NCI-H748 treated with DMSO at 0.1 percent for 48 hours (cell line): ENCODE data around the gene TRNAU1AP.
"Not testable (repeated sequence)": the region's sequence is repeated elsewhere in the genome, so short reads cannot be mapped to it uniquely, and the experiment has no call there.

Experiments used
- DNase-seq: peaks from one replicate; lab custom pipeline; 2025; lab: John Stamatoyannopoulos, UW

Gene TRNAU1AP

DNA sequence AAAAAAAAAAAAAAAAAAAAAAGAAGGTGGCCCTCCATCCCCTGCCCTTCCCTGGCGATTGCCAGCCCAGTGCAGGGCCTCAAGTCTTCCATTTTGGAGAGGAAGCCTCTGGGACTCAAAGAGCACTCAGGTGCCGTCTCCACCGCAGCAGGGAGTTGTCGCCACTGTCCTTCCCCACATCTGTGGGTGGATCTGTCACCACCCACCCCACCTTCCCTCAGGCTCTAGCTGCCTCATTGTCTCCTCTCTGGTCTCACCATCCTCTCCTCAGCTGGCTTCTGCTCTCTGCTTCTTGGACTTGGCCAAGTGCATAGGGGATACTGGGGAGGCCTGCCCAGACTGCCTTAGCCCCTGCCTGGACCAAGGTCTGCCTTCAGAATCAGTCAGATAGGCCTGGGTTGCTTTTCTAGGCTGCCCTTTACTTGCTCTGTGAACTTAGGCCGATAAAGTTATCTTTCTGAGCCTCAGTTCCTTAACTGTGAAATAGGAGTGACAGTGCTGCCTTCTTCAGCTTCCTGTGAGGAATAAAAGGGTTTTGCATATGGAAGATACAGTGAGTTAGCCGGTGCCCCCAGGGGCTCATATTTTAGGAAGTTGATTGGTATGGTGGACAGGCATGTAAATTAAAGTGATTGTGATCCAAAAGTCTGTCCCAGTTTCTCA lies 31.3 kb upstream of the TRNAU1AP start:
- no peak for DNase-seq

DNA sequence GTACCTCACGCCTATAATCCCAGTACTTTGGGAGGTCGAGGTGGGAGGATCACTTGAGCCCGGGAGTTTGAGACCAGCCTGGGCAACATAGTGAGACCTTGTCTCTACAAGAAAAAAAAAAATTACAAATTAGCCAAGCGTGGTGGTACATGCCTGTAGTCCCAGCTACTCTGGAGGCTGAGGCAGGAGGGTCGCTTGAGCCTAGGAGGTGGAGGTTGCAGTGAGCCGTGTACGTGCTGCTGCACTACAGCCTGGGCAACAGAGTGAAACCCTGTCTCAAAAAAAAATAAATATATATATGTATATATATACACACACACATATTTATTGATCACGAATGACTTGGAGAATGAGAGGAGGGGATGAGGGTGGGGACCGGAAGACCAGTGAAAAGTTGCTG lies 30.3 kb upstream of the TRNAU1AP start:
- not testable (repeated sequence) for DNase-seq

DNA sequence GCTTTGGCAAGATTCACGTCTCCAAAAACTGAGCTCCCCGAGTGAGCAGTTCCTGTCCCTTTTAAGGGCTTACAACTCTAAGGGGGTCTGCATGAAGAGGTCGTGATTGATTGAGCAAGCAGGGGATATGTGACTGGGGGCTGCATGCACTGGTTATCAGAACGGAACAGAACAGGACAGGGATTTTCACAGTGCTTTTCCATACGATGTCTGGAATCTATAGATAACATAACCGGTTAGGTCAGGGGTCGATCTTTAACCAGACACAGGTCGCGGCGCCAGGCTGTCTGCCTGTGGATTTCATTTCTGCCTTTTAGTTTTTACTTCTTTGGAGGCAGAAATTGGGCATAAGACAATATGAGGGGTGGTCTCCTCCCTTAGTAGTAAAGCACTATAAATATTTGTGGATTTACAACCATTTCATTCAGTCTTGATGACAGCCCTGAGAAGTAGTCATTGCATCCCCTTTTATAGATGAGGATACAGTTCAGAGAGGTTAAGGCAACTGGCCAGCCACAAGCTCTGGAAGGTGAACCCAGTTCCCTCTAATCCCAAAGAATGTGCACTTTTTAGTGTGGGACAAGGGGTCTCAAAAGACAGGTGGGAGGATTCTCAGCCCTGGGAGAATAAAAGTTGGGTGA lies 27.8 kb upstream of the TRNAU1AP start:
- not testable (repeated sequence) for DNase-seq

DNA sequence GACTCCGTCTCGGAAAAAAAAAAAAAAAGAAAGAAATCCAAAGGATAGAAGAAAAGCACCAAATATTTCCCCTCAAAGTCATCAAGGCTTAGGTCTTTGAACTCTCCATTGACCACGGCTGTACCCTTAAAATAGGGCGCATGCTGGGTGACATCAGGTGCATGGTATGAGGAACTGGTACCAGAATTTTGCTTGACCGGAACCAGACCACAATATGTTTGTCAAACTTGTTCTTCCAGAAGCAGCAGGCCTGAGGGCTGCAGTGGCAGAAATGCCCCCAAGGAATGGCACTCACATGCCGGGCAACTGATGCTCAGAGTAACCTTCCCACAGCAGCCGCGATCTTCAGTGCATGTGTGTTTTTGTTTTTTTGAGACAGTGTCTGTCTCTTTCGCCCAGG lies 26.0 kb upstream of the TRNAU1AP start:
- no peak for DNase-seq

DNA sequence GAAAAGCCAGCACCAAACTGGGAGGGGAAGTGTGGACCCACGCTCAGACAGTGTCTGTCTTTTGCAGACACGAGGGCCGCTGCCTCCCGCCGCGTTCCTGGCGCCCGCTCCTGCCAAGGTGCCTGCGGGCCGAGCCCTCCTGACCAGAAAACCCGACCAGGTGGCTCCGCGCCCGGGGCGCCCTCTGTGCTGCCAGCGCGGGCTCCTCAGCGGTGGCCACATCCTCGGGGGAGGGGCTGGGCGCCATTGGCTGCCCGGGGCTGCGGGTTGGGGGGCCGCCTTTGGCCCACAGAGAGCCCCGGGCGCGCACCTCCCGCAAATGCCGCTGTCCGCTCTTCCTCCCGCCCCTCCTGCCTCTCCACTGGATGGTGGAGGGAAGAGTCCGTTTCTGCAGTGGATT lies 22.4 kb upstream of the TRNAU1AP start:
- DNase-seq: no peak

DNA sequence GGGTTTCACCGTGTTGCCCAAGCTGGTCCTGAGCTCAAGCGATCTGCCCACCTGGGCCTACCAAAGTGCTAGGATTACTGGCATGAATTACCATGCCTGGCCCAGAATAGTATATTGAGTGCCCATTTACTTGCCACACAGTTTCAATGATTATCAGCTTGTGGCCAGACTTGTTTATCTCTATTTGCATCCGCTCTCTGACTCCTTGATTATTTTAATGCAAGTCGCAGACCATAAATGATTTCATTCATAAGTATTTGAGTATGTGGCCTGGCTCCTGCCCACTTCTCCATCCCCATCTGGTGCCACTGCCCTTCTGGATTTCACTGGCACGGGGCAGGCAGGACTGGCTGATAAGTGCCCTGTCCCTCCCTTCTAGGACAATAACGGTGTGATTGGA lies 18.2 kb upstream of the TRNAU1AP start:
- DNase-seq: no peak

DNA sequence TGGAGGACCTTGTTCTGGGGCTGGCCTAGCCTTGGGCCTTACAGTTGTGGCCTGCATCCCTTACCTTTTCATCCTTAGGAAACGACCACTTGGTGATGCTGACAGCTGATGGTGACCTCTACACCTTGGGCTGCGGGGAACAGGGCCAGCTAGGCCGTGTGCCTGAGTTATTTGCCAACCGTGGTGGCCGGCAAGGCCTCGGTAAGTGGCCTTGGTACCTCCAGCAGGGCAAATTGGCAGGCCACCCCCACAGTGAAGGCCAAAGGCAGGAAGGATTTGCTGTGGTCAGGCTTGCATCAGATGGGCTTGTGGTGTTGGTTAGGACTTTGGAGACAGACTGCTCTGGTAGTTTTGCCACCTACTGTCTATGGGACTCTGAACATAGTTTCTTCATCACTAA lies 17.7 kb upstream of the TRNAU1AP start:
- DNase-seq: no peak

DNA sequence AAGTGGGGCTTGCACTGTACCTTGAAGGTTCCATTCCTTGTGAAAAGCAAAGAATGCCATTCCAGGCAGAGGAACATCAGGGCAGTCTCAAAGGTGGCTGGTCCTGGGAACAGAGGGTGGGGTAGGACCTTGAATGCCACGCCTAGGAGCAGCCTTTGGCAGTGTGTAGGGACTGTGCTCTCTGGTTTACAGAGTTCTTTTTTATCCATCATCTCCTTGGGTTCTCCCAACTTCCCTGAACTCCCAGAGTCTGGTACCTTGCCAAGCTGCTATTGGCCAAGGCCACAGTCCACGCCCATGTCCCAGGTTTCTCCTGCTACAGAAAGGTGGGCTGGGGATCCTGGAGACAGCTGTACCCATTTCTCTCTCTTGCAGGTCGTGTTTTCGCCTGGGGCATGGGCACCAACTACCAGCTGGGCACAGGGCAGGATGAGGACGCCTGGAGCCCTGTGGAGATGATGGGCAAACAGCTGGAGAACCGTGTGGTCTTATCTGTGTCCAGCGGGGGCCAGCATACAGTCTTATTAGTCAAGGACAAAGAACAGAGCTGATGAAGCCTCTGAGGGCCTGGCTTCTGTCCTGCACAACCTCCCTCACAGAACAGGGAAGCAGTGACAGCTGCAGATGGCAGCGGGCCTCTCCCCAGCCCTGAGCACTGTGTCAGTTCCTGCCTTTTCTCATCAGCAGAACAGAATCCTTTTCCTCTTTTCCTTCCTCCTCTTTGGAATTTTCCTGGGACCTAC lies 15.3 kb upstream of the TRNAU1AP start:
- DNase-seq: no peak

DNA sequence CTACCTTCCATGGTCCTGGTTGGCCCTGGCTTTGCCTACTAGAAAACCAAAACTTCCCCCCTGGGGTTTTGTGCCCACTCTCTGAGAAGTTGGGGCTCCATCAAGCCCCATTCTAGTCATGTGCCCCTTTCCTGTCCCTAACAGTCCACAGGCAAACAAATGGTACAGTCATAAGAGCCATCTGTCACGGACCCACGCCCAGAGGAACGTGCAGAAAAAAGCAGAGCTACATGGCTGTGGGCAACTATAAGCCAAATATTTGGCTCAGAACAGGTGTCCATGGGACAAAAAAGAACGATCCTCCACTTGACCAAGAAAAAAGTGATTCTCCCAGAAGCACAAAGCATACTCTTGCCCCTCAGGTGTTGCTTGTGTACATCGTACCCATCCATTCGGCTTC lies 14.6 kb upstream of the TRNAU1AP start:
- no peak for DNase-seq

DNA sequence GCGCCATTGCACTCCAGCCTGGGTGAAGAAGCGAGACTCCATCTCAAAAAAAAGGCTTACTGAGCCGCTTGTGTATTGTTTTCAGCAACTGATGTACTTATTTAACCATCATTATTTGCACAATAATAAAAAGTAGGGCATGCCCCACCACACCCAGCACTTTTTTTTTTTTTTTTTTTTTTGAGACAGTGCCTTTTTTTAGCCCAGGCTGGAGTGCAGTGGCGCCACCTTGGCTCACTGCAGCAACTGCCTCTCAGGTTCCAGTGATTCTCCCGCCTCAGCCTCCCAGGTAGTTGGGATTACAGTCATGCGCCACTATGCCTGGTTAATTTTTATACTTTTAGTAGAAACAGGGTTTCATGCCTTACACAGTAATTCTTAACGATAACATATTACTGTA lies 12.2 kb upstream of the TRNAU1AP start:
- no peak for DNase-seq

DNA sequence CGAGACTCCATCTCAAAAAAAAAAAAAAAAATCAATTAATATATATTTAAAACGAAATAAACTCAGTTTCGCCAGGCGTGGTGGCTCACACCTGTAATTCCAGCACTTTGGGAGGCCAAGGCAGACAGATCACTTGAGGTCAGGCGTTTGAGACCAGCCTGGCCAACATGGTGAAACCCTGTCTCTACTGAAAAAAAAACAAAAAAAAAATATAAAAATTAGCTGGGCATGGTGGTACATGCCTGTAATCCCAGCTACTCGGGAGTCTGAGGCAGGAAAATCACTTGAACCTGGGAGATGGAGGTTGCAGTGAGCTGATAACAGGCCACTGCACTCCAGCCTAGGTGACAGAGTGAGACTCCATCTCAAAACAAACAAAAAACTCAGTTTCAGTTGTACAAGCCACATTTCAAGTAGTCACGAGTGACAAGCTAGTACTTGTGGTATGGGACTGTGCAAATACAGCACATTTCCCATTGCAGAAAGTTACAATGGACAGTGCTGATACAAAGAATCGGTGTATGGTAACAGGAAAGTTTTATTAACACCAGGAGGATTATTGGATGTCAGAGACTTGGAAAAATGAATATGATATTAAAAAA lies 11.4 kb upstream of the TRNAU1AP start:
- not testable (repeated sequence) for DNase-seq

DNA sequence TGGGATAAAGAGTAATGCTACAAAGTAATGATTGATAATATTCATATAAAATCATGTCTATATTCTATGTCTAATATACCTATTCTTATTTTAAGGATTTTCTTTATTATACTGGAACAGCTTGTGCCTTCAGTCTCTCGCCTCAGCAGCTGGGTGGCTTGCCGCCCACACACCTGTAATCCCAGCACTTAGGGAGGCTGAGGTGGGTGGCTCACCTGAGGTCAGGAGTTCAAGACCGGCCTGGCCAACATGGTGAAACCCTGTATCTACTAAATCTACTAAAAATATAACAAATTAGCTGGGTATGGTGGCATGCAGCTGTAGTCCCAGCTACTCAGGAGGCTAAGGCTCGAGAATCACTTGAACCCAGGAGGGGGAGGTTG lies 7.6 kb upstream of the TRNAU1AP start:
- no peak for DNase-seq

DNA sequence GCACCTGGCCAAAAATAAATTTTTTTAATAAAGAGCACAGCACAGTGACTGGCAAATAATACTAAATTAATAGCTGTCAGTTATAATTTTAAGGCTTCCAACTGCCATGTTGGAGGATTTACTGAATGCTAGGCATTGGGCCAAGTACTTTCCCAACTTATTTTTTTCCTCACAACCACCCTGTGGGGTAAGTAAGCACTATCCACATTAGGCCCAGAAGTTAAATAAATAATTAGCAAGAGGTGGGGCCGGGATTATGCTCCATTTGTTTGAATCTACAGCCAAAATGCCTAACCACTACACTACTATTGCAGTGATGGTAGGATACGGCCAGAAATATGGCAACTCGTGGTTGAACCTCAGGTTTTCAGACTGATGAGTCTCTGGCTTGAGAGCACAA lies 4.6 kb upstream of the TRNAU1AP start:
- DNase-seq: no peak

DNA sequence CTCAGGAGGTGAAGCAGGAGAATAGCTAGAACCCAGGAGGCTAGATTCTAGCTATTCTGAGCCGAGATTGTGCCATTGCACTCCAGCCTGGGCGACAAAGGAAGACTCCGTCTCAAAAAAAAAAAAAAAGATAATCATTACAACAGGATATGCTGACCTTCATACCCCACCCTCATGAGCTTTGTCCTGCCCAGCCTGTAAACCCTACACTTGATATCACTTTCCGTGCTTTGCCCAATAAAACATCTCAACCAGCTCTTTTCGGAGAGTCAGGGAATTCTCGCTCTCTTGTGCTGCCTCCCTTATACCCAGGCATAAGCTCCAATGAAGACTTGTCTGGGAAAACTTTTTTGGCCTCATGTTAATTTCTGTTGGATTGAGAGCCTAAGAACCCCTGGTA lies 1.5 kb upstream of the TRNAU1AP start:
- no peak for DNase-seq

DNA sequence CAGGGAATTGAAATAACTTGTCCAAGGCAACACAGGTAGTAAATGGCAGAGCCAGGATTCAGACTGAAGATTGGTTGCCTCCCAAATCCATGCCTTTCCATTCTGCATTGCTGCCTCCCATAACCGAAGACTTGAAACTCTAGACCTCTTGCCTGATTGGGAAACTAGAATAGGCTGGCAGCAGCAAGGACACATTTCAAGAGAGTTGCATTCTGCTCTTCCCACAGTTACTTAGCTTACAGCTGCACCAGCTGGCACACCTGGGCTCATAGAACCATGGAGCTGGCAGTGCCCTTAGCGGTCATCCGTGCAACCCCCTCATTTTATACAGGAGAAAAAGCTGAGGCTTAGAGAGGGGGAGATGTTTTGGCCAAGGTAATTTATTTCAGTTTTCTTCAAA lies 8.0 kb downstream of the TRNAU1AP start:
- no peak for DNase-seq

DNA sequence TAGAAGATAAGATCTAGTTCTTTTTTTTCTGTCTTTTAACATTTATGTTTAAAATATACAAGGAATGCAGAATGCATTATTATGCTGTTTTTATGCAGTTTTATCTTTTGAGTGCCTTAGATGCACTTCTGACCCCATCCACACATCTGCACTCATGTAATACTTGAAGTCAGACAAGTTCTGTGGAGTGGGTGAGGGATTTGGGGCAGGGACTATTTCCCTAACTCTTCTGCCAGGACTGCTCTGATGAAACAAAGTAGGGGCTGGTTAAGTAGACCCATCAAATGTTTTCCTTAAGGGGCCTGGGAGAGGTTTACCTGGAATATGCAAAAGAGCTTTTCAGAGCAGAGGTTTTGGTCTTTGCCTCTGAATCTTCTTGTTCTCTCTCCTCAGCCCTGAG lies 11.4 kb downstream of the TRNAU1AP start:
- no peak for DNase-seq

DNA sequence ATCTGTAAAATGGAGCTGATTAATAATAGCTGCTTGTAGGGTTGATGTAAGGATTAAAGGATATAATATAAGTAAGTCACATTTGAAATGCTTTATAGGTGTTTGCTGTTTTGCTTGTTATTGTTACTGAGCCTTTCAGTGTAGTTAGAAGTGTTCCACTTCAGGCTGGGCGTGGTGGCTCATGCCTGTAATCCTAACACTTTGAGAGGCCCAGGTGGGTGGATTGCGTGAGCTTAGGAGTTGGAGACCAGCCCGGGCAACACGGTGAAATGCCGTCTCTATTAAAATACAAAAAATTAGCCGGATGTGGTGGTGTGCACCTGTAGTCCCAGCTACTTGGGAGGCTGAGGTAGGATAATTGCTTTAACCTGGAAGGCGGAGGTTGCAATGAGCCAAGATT lies 12.2 kb downstream of the TRNAU1AP start:
- no peak for DNase-seq

DNA sequence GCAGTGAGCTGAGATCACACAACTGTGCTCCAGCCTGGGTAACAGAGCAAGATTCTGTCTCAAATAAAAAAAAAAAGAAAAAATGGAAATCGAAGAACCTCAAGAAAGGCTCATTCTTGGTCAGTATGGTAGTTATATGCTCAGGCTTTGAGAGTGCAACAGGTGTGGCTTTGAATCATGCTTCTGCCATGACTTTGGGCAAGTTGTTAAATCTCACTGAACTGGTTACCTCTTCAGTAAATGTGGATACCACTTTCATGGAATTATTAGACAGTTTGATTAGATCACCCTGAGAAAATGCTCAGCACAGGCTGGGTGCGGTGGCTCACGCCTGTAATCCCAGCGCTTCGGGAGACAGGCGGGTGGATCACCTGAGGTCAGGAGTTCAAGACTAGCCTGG lies 12.8 kb downstream of the TRNAU1AP start:
- no peak for DNase-seq

DNA sequence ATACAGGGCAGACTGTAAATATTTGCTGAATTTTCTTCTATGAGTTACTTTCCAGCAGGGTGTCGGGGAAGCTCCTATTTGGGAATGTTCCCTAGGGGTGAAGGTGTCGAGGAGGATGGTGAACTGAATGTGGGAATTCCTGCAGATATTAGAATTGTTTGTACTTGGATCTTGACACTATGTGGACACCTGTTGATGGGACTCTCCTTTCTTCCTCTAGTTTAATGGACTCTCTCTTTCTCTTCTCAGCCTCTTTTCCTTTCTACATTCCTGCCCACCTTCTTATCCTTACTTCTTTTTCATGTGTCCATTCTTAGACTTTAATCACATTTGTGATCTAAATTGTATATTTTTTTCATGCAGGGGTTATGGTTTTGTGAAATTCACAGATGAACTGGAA lies 14.0 kb downstream of the TRNAU1AP start:
- no peak for DNase-seq

DNA sequence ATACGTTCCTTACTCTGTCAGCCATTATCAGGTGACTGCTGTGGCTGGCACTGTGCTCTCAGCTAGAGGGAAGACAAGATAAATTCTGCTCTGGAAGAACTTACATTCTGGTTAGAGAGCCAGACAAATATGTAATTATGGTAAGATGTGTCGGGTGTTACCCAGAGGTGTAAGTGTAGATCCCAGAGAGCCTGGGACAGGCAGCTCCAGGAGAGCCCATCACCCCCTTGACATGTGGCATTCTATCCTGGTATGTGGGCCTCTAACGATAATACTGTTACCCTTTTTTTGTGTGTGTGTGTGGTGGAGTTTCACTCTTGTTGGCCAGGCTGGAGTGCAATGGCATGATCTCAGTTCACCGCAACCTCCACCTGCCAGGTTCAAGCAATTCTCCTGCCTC lies 19.0 kb downstream of the TRNAU1AP start:
- DNase-seq: no peak

DNA sequence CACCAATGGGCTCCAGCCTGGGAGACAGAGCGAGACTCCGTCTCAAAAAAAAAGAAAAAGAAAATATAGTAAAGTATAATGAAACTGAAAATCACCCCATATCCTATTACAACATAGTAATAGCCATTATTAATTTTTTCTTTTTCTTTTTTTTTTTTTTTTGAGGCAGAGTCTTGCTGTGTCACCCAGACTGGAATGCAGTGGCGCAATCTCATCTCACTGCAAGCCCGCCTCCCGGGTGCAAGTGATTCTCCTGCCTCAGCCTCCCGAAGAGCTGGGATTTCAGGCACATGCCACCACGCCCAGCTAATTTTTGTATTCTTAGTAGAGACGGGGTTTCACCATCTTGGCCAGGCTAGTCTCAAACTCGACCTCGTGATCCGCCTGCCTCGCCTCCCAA lies 20.0 kb downstream of the TRNAU1AP start:
- not testable (repeated sequence) for DNase-seq

DNA sequence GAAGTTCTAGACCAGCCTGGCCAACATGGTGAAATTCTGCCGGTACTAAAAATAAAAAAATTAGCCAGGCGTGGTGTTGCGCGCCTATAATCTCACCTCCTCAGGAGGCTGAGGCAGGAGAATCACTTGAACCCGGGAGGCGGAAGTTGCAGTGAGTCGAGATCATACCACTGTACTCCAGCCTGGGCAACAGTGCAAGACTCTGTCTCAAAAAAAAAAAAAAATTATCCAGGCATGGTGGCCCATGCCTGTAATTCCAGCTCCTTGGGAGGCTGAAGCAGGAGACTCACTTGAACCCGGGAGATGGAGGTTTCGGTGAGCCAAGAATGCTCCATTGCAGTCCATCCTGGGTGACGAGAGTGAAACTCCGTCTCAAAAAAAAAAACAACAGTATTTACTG lies 20.7 kb downstream of the TRNAU1AP start:
- DNase-seq: no peak

DNA sequence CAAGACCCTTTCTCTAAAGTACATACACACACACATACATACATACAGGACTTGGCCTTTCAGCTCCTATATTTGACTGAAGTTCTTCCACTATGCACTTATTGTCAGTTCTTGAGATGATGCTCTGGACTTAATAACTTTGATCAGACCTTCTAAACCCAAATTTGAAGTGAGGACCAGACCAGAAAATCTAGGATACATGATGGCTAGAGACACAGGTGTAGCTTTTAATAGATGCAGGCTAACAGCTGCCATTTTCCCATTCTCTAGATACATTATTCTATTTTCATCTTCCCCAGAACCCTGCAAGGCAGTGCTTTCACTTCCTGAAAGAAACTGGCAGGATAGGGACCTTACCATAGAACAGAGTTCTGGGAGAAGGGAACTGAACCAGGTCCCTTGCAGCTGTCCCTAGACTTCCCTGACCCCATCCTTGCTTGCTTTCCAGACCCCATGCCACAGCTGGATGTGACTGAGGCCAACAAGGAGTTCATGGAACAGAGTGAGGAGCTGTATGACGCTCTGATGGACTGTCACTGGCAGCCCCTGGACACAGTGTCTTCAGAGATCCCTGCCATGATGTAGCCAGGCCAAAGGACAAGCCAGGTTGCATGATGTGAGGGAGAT lies 24.3 kb downstream of the TRNAU1AP start:
- no peak for DNase-seq
